NCI-H2196 treated with DMSO at 0.1 percent for 48 hours (cell line): ENCODE results near the gene PARD6A.
A peak's percentile ranks its signal among the peaks of the same experiment; 100 is the strongest.

Experiments
- DNase-seq: peaks from one replicate; lab custom pipeline; 2025; ENCODE audit not compliant: unreplicated experiment; lab: John Stamatoyannopoulos, UW

Gene PARD6A

GRCh38 chr16:67660564-67661028 is at the start of gene PARD6A:
Gene PARD6A (plus strand): TSS chr16:67660960. CDS start chr16:67661039, 79 bp downstream.
- peak; percentile 66 for DNase-seq

GRCh38 chr16:67613808-67614207 is 47.0 kb upstream of the PARD6A start:
- no peak for DNase-seq

- no peak for DNase-seq
These were observed 32.5 kb upstream of the PARD6A start for GRCh38 chr16:67628216-67628615.

- DNase-seq = no peak
These were observed 28.2 kb upstream of the PARD6A start for GRCh38 chr16:67632415-67633172.

GRCh38 chr16:67636713-67637112 is 24.0 kb upstream of the PARD6A start:
- DNase-seq = no peak

- DNase-seq = no peak
These were observed 23.1 kb upstream of the PARD6A start for GRCh38 chr16:67637625-67638024.

GRCh38 chr16:67641779-67642708 is 18.7 kb upstream of the PARD6A start:
- DNase-seq = peak; percentile 51

- DNase-seq = no peak
These were observed 16.7 kb upstream of the PARD6A start for GRCh38 chr16:67644038-67644437.

GRCh38 chr16:67645397-67646121 is 15.2 kb upstream of the PARD6A start:
- no peak for DNase-seq

- no peak for DNase-seq
These were observed 13.6 kb upstream of the PARD6A start for GRCh38 chr16:67647111-67647651.

GRCh38 chr16:67647681-67648080 is 13.1 kb upstream of the PARD6A start:
- no peak for DNase-seq

GRCh38 chr16:67648088-67648763 is 12.5 kb upstream of the PARD6A start:
- no peak for DNase-seq

GRCh38 chr16:67648764-67649407 is 11.9 kb upstream of the PARD6A start:
- no peak for DNase-seq

- no peak for DNase-seq
These were observed 11.2 kb upstream of the PARD6A start for GRCh38 chr16:67649494-67649931.

- DNase-seq = no peak
These were observed 10.7 kb upstream of the PARD6A start for GRCh38 chr16:67650023-67650422.

- DNase-seq = no peak
These were observed 9.7 kb upstream of the PARD6A start for GRCh38 chr16:67651039-67651438.

- no peak for DNase-seq
These were observed 8.9 kb upstream of the PARD6A start for GRCh38 chr16:67651847-67652246.

- DNase-seq = no peak
These were observed 8.1 kb upstream of the PARD6A start for GRCh38 chr16:67652578-67653127.

- DNase-seq = no peak
These were observed 7.5 kb upstream of the PARD6A start for GRCh38 chr16:67653128-67653788.
